K562 (cell line): Measurements from ENCODE around the gene NPY2R. TPM values are rescaled to one million over a fixed set of nuclear protein-coding genes. Genes with fewer than 3 reads are reported as not detected.

Source experiments
- ATAC-seq: fragments of 200-7000 bp; cut with Tn5 transposase; 3 replicates; pipeline ENCODE4 v1.9.1; 2020; ENCODE audit warnings: moderate library complexity
- BruUV-seq: library from RNA; stranded (reverse); fragments of 400-500 nt; replicated peaks from 2 replicates; lab custom pipeline; 2021; lab: Mats Ljungman, UMichigan
- CTCF ChIA-PET: fragments of 300-600 bp; formaldehyde crosslinking; extraction: SDS; loops from one replicate; lab custom pipeline; 2021; ENCODE audit warnings: low intra/inter-chr PET ratio; lab: Yijun Ruan, JAX
- POLR2A ChIA-PET: fragments of 300-600, 350-650 bp; sonication (Branson Sonifier 250); formaldehyde crosslinking; extraction: SDS; loops from one replicate; lab custom pipeline; 2021; ENCODE audit warnings: antibody characterized with exemption, inconsistent platforms; lab: Yijun Ruan, JAX
- DNase-seq, 4 experiments: peaks; one replicate each; pipeline versions ENCODE4 v3.0.0 to v3.0.0-alpha.2; 2011 to 2018; ENCODE audit warnings: low spot score in 3 of 4, mixed read lengths in 3 of 4; ENCODE audit errors: extremely low read depth in 1 of 4
- FAIRE-seq: peaks from 2 replicates; lab custom pipeline; 2011; peaks lifted over from hg19 to GRCh38; lab: Jason Lieb, UNC
- H2AFZ ChIP-seq: 2 replicates; pipeline ENCODE4 v1.6.0; 2011; ENCODE audit warnings: low read depth, low read length, control low read depth, inconsistent platforms
- H3K27ac ChIP-seq: fragments of 200-600 bp; 3 replicates; pipeline ENCODE4 v1.8.0; 2011; ENCODE audit warnings: low read depth, mild to moderate bottlenecking, control low read depth, inconsistent platforms, low read length, moderate library complexity, mixed read lengths; ENCODE audit errors: extremely low read depth
- H3K27me3 ChIP-seq, 2 experiments: fragments of 300-600 bp in 1 of 2; 2 replicates in 1 of 2; 3 replicates in 1 of 2; pipeline versions ENCODE4 v1.6.0 to v1.8.0; 2011; ENCODE audit warnings: inconsistent platforms in 2 of 2, low read length in 2 of 2, mild to moderate bottlenecking in 1 of 2, mixed read lengths in 1 of 2, moderate library complexity in 1 of 2; ENCODE audit not compliant: control insufficient read depth in 2 of 2, insufficient read depth in 2 of 2
- H3K36me3 ChIP-seq: fragments of 300-600 bp; 3 replicates; pipeline ENCODE4 v1.8.0; 2011; ENCODE audit warnings: mild to moderate bottlenecking, low read length, inconsistent platforms; ENCODE audit not compliant: control insufficient read depth, insufficient read depth
- H3K4me1 ChIP-seq, 2 experiments: fragments of 200-600 bp in 1 of 2; replicated peaks in 1 of 2; 2 replicates in 1 of 2; 3 replicates in 1 of 2; pipeline versions ENCODE4 v1.5.1 to v1.8.0; 2011; ENCODE audit warnings: inconsistent platforms in 2 of 2, low read length in 2 of 2, mild to moderate bottlenecking in 1 of 2, mixed read lengths in 1 of 2, moderate library complexity in 1 of 2; ENCODE audit not compliant: control insufficient read depth in 2 of 2, insufficient read depth in 2 of 2
- H3K4me2 ChIP-seq: 2 replicates; pipeline ENCODE4 v1.6.1; 2011; ENCODE audit warnings: low read length, control low read depth, inconsistent platforms, mixed read lengths; ENCODE audit not compliant: insufficient read depth
- H3K4me3 ChIP-seq: fragments of 200-600 bp; sonication (generic), shearing (Covaris generic); 2 replicates; pipeline ENCODE4 v1.5.1; 2016; ENCODE audit warnings: control low read depth, inconsistent platforms
- H3K79me2 ChIP-seq: fragments of 200-600 bp; 3 replicates; pipeline ENCODE4 v1.8.0; 2011; ENCODE audit warnings: low read length, inconsistent platforms; ENCODE audit not compliant: control insufficient read depth, insufficient read depth
- H3K9ac ChIP-seq, 2 experiments: 2 replicates each; pipeline versions ENCODE4 v1.6.0 to v1.6.1; 2011; ENCODE audit warnings: low read depth in 2 of 2, low read length in 2 of 2, control low read depth in 1 of 2, inconsistent platforms in 1 of 2, mild to moderate bottlenecking in 1 of 2, mixed read lengths in 1 of 2; ENCODE audit not compliant: insufficient read depth in 1 of 2
- H3K9me1 ChIP-seq: one replicate; pipeline ENCODE4 v1.6.0; 2011; ENCODE audit warnings: inconsistent platforms, mild to moderate bottlenecking, low read length, moderate library complexity; ENCODE audit not compliant: control insufficient read depth, insufficient read depth
- H3K9me3 ChIP-seq: replicated peaks from 2 replicates; pipeline ENCODE4 v1.5.1; 2011; ENCODE audit warnings: low read depth, low read length, inconsistent platforms; ENCODE audit not compliant: control insufficient read depth, insufficient read depth
- H4K20me1 ChIP-seq: replicated peaks from 2 replicates; pipeline ENCODE4 v1.6.1; 2011; ENCODE audit warnings: low read length, inconsistent platforms, mixed read lengths; ENCODE audit not compliant: control insufficient read depth, insufficient read depth
- ATF3 ChIP-seq, 2 experiments: fragments of 450-650 bp in 1 of 2; sonication (generic) in 1 of 2; formaldehyde crosslinking in 1 of 2; IDR thresholded peaks in 1 of 2; conservative IDR thresholded peaks in 1 of 2; 2 replicates each; pipeline versions ENCODE4 v1.6.1 to v1.8.1; 2016 to 2023; ENCODE audit warnings: mild to moderate bottlenecking in 2 of 2, moderate library complexity in 2 of 2, inconsistent platforms in 1 of 2, missing genetic modification reagents in 1 of 2
- CEBPG ChIP-seq, 3 experiments: fragments of 200-800 bp in 1 of 3; sonication (Bioruptor generic) in 1 of 3; sonication (generic) in 1 of 3; formaldehyde crosslinking in 1 of 3; IDR thresholded peaks in 2 of 3; conservative IDR thresholded peaks in 1 of 3; 2 replicates each; pipeline versions ENCODE4 v1.6.1 to v1.8.0; 2016 to 2022; ENCODE audit warnings: missing compliant biosample characterization in 2 of 3, missing genetic modification characterization in 2 of 3, mild to moderate bottlenecking in 1 of 3, missing genetic modification reagents in 1 of 3
- GATA2 ChIP-seq: sonication (generic); formaldehyde crosslinking; IDR thresholded peaks from 2 replicates; pipeline ENCODE4 v1.4.0; 2020; ENCODE audit warnings: mild to moderate bottlenecking, missing genetic modification reagents
- KLF10 ChIP-seq: fragments of 250-450 bp; sonication (Bioruptor Pico); IDR thresholded peaks from 2 replicates; pipeline ENCODE4 v1.6.1; 2021; ENCODE audit warnings: matching md5 sums
- MTF1 ChIP-seq: fragments of 250-450 bp; sonication (Bioruptor Pico); IDR thresholded peaks from 2 replicates; pipeline ENCODE4 v1.9.0; 2021; ENCODE audit warnings: moderate library complexity, mild to moderate bottlenecking, inconsistent platforms, borderline replicate concordance
- U2AF2 ChIP-seq: fragments of 200-400 bp; formaldehyde crosslinking; optimal IDR thresholded peaks from 2 replicates; pipeline ENCODE3; 2017; ENCODE audit warnings: low read depth, mild to moderate bottlenecking, low read length
- in situ Hi-C: fragments of 300-500 bp; cut with MboI; formaldehyde crosslinking; loops from 4 replicates; pipeline ENCODE4 v1.15.0; 2018; ENCODE audit warnings: inconsistent platforms, mixed read lengths
- intact Hi-C: fragments of 100-400 bp; cut with micrococcal nuclease; formaldehyde crosslinking; loops from 2 replicates; pipeline ENCODE4 v1.14.2; 2022
- polyA plus RNA-seq, 8 experiments: library from polyadenylated mRNA; depleted of rRNA in 4 of 8; stranded (reverse) in 5 of 8; unstranded in 3 of 8; fragments of >200 nt; fragmentation: Nextera tagmentation in 2 of 8; fragmentation: Illumina TruSeq in 1 of 8; extraction: Ambion mirVana in 2 of 8; extraction: Trizol in 1 of 8; gene quantifications; 2 replicates each; pipeline versions ENCODE4 v1.2.1 to v1.2.3, GENCODE V29; 2011 to 2014; ENCODE audit warnings: inconsistent platforms in 1 of 8, missing spikeins in 1 of 8
- total RNA-seq, 7 experiments: library from RNA; depleted of rRNA in 6 of 7; stranded (reverse); fragments of >200 nt in 6 of 7; fragmentation: Illumina TruSeq in 2 of 7; extraction: Trizol in 2 of 7; gene quantifications; 2 replicates each; pipeline versions ENCODE4 v1.2.1 to v1.2.3, GENCODE V29; 2011 to 2021; ENCODE audit warnings: low replicate concordance in 1 of 7

The NPY2R gene
- total and polyA plus RNA-seq, 9 of the 15 experiments (the other 6 are each of a cell fraction or from before 2014, with no cell fraction given) = not detected

GRCh38 chr4:155190099-155190498, 18.3 kb upstream of the NPY2R start:
- Histone ChIP-seq H3K27ac (no peak overlapping the region), H2AFZ (no peak overlapping the region), H3K4me3 (no peak overlapping the region), H3K9ac (no peak overlapping the region), H3K79me2 (no peaks in the 10 kb centered on the region), H3K9me3 (no peaks in the 10 kb centered on the region), H3K4me1 (no peaks in the 10 kb centered on the region), H4K20me1 (no peaks in the 10 kb centered on the region), H3K4me2 (no peak overlapping the region), H3K27me3 (no peaks in the 10 kb centered on the region), H3K36me3 (no peaks in the 10 kb centered on the region), H3K9me1 (no peaks in the 10 kb centered on the region)
- ChIA-PET POLR2A (no interaction called here), CTCF (no interaction called here)
- in situ Hi-C loops = no loop called here
- FAIRE-seq = no peak
- no peak for ATAC-seq
- intact Hi-C loops = no loop called here
- no peak for DNase-seq
- no TSS peak for BruUV-seq
- no peak for TF ChIP-seq U2AF2
- no peak for TF ChIP-seq MTF1 (CRISPR knock-in tag)
- peak; percentile 14; the same call in 1 of the 2 replicates for TF ChIP-seq ATF3 (IDR thresholded peaks at IDR 0.05)
- TF ChIP-seq ATF3 (CRISPR knock-in tag; conservative IDR thresholded peaks at IDR 0.05) = no peak
- no peak for TF ChIP-seq GATA2 (CRISPR knock-in tag)
- no peak for TF ChIP-seq KLF10 (CRISPR knock-in tag)
- no peak for TF ChIP-seq CEBPG (CRISPR knock-in tag; IDR thresholded peaks at IDR 0.05)
- peak in 1 of 2 experiments; percentile 79; a peak in 3 of 4 replicates for TF ChIP-seq CEBPG (tag; conservative IDR thresholded peaks at IDR 0.05 in 1 of 2, IDR thresholded peaks at IDR 0.05 in 1 of 2)
